HG03064 (cell line): ENCODE data around the gene CNR2.
"Not testable (repeated sequence)": the region's sequence is repeated elsewhere in the genome, so short reads cannot be mapped to it uniquely, and the experiment has no call there.

Source experiments
- ATAC-seq: cut with Tn5 transposase; IDR thresholded peaks from one replicate; pipeline ENCODE4 v1.9.1; 2021; ENCODE audit warnings: low read depth; ENCODE audit not compliant: unreplicated experiment

The CNR2 gene

DNA sequence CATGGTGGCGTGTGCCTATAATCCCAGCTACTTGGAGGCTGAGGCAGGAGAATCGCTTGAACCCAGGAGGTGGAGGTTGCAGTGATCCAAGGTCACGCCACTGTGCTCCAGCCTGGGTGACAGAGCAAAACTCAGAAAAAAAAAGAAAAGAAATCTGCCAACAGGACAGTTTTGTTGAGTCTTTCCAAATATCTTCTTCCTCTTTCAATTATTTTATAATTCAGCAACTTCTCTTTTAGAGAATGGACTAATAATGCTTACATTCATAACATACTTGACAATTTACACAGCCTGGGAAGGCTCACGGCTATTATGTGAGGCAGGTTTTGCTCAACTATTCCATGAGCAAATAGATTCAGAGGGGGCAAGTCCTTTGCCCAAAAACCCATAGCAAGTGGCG, 18.1 kb downstream of the CNR2 start:
- ATAC-seq = no peak

DNA sequence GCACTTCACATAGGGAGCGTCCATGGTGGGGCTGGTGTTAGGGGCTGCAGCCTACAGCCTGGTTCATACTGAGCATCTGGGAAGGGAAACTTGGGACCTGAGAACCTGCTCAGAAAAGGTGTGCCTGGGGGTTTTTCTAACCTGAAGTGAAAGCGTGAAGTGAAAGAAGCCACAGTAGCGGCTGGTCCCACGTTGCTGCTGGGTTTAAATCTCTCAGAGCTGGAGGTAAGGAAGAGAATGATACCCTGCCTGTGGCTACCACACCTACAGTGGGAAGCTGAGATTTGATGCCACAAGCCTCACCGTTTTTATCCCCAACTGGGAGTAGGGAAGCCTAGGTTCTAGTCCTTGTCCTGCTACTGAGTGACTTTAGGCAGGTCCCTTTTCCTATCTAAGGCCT, 24.1 kb downstream of the CNR2 start:
- ATAC-seq = no peak

DNA sequence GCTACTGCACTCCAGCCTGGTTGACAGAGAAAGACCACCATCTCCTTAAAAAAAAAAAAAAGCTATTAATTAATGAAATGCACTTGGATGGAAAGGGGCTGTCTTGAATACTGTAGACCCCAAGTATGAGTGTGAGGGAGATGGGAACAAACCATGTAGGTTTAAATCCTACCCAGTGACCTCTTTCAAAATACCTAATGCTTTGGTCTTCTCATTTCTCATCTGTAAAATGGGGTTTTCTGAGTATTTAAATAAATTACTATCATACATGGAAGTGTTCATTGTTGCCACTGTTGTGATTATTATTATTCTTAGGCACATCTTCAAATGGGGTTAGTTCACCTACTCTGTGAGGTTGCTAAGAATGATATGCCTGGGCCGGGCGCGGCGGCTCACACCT, 27.9 kb downstream of the CNR2 start:
- no peak for ATAC-seq

DNA sequence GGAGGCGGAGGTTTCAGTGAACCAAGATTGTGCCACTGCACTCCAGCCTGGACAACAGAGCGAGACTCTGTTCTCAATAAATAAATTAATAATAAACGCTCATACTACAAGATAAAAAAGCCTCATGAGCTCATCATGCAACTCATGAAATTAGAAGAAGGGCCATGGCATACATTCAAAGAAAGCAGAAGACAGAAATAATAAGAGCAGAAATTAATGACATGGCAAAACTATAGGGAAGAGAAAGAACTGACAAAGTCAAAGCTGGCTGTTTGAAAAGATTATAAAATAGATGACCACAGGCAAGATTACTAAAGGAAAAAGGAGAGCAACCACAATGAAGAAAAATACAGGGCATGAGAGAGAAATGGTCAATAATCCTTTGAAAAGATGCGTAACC, 30.4 kb downstream of the CNR2 start:
- no peak for ATAC-seq

DNA sequence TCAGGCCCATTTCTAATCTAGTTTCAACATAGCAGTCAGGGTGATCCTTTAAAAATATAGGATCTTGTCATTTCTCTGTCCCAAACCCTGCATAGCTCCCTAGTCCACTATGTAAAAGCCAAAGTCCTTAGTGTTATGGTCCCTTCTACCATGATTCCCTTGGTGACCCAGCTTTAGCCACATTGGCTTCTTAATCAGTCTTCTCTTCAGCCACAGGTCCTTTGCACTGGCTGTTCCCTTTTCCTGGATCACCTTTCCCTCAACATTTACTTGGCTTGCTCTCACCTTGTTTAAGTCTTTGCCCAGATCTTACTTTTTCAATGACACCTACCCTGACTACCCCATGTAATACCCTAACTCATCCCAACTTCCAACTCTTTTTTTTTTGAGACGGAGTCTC, 33.4 kb downstream of the CNR2 start:
- no peak for ATAC-seq

DNA sequence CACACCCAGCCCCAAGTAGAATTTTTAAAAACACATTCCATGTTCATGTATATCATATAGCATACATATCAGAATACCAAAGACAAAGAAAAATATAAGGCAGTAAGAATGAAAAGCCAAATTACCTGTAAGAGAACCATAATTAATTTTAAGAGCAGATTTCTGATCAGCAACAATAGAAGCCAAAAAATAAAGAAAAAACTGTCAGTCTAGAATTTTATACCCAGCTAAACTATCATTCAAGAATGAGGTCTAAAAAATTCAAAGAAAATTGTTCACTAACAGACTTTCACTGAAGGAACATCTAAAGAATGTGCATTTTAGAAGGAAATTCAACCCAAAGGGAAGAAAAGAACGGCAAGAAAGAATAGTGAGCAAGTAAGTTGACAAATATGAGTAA, 34.5 kb downstream of the CNR2 start:
- ATAC-seq = no peak

DNA sequence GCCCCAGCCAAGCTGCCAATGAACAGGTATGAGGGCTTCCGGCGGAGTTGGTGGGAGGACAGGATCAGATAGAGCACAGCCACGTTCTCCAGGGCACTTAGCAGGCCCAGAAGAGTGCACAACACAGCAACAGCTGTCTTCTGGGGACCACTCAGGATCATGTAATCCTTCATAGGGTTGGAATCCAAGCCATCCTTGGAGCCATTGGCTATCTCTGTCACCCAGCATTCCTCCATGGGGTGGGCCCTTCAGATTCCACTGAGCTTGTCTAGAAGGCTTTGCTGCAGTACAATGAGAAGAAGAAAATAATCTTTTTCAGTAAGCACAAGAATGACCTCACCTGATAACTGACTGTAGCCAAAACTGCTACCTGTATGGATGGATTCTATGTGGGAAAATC, 37.8 kb downstream of the CNR2 start:
- ATAC-seq = no peak

DNA sequence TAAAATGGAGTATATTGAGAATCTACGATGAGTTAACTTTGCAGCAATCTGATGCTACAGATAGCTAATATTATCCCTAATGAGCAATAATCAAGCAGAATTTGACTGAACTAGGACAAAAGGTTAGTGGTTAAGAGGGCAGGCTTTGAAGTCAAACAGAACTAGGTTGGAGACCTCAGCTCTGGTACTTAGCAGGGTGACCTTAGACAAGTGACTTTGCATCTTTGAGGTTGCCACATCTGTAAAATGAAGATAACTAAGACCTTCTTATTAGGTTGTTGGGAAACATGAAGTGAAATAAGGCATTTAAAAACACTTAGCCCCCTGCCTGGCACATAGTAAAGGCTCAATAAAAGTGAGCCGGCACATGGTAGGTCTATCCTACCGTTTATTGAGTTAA, 40.7 kb downstream of the CNR2 start:
- no peak for ATAC-seq

DNA sequence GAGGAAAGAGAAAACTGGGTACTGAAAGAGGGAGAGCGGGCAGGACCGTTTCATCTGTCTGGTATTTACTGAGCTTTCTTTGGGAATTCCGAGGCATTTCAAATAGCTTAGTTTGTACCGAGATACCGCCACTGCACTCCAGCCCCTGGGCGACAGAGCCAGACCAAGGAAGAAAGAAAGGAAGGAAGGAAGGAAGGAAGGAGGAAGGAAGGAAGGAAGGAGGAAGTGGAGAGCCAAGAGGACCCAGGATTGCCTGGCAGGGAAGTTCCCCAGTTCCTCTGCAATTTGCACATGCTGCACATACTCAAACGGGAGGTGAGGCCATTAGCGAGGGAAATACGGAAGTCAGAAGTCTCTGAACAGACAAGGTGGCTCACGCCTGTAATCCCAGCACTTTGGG, 44.1 kb downstream of the CNR2 start:
- no peak for ATAC-seq

DNA sequence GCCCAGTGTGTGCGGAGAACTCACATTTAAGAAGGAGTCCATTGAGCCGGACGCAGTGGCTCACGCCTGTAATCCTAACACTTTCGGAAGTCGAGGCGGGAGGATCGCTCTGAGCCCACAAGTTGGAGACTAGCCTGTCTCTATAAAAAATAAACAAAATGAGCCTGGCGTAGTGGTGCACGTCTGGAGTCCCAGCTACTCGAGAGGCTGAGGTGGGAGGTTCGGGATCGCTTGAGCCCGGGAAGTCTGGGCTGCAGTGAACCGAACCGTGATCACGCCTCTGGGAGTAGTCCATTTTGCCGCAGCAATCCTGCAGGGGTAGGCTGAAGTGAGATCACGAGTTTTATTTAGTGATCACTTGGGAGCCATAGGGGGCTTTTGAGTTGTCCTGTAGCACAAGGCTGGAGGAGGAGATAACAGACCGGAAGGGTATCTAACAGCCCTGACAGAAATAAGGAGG, 44.6 kb downstream of the CNR2 start:
- ATAC-seq = no peak

DNA sequence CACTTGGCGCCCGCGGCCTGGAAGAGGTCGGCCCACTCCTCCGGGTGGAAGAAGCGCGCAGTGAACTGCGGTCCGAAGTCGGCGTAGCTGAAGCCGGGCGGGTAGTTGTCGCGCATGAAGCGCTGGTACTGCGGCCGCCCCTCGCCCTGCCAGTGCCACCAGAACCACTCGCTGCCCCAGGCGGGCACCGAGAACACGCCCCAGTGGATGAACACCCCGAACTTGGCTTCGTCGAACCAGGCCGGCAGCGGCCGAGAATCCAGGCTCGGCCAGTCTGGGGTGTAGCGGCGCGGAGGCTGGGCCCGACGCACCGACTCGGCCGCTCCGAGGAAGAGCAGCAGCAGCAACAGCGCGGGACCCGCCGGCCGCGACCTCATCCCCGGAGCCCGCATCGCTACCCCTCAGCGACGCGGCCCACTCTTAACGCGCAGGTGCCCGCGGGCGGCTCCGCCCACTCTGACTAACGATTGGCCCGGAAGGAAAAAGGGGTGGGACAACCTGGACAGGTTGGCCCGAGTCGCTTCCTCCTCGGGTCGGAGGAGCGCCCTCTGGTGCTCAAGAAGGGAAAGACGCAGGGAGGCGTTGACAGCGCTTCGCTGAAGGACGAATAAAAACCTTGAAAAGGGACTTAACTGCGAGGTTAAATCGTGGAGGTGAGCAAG, 45.1 kb downstream of the CNR2 start, which contains the start of gene FUCA1:
FUCA1 (minus strand) TSS at position 396 of the 662 bp plus-strand sequence; CDS start at position 392, 4 bp downstream.
- peak; percentile 82 for ATAC-seq

DNA sequence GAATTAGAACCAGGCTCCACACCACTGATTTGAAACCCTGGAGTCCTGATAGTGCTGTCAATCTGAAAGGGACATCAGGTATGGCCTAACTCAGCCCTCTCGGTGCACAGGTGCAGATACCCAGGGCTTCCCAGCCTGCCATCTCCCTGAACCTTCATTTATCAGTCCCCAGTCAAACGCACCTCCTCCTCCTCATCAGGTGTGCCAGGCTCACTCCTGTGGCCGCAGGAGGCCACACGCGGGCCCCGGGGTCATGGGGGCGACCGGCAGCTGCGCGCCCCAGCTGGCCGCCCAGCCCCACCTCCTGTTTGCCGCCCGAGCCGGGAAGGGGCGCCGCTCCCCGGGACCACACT, 45.6 kb downstream of the CNR2 start:
- peak; percentile 12 for ATAC-seq

DNA sequence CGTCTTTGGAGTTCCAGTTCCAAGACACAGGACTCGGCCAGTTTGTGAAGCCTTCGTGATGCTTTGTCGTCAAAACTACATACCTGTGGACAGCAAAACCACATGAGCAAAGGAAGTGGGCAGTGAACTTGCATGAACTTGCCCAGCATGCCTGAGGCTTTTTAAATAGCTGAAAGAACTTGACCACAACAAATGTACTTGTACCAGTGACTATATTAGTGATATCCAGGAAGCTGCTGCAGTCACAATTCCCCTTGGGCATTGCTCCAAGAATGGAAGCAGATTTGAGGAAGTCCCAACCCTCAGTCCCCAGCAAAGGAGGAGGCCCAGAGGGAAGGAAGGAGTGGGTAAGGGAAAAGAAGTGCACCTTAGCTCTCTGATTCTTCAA, 47.6 kb downstream of the CNR2 start:
- ATAC-seq = no peak

DNA sequence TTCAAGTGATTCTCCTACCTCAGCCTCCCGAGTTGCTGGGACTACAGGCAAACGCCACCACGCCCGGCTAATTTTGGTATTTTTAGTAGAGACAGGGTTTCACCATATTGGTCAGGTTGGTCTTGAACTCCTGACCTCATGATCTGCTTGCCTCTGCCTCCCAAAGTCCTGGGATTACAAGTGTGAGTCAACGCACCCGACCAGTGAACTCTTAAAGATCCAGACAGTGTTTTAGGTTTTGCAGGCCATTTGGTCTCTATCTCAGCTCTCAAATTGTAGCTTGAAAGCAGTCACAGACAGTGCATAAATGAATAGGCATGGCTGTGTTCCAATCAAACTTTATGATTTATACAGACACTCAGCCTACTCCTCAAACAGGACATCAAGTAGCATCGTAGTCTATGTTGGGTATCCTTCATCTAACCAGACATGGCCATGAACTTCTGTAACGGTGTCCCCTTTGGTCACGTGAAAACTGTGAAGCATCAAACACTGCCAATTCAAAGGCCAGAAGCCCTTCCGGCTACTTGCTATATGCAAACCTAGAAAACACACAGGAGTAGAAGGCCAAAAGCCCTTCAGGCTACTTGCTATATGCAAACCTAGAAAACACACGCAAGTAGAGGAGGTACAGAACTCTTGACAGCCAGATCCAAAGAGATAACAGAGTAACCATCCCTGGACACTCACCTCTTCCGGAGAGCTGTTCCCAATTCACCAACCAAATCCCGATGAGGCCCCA, 48.2 kb downstream of the CNR2 start:
- ATAC-seq = no peak

DNA sequence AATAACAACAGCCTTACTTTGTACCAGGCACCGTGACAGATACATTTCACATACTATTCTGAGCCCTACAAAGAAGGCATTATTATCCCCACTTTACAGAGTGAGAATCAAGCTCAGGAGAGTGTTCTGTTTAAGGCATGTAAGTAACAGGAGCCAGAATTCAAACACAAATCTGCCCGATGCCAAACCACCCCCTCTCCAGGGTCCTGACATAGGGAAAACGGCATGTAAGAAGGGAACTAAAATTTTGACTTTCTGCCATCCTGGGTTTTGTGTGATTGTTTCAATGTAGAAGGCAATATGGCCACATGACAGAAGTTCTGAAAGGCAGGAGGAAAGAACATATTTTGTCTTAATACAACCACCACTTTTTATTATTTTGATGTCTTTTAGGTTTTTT, 50.5 kb downstream of the CNR2 start:
- no peak for ATAC-seq

DNA sequence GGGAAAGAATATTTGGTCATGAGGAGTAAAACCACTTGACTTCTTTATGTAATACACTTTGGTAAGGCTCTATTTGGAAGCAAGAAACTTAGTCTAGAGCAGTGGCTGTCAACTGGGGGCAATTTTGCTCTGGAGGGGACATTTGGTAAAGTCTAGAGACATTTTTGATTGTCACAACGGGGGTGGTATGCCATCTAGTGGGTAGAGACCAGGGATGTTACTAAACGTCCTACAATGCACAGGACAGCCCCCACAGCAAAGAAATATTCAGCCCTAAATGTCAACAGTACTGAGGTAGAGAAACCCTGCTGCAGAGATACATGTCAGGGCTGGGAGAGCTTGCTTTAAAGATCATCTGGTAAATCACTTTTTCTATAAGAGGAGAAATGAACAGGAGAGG, 58.6 kb downstream of the CNR2 start:
- no peak for ATAC-seq

DNA sequence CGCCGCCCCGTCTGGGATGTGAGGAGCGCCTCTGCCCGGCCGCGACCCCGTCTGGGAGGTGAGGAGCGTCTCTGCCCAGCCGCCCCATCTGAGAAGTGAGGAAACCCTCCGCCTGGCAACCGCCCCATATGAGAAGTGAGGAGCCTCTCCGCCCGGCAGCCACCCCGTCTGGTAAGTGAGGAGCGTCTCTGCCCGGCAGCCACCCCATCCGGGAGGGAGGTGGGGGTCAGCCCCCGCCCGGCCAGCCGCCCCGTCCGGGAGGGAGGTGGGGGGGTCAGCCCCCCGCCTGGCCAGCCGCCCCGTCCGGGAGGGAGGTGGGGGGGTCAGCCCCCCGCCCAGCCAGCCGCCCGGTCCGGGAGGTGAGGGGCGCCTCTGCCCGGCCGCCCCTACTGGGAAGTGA, 60.0 kb downstream of the CNR2 start:
- ATAC-seq = not testable (repeated sequence)

DNA sequence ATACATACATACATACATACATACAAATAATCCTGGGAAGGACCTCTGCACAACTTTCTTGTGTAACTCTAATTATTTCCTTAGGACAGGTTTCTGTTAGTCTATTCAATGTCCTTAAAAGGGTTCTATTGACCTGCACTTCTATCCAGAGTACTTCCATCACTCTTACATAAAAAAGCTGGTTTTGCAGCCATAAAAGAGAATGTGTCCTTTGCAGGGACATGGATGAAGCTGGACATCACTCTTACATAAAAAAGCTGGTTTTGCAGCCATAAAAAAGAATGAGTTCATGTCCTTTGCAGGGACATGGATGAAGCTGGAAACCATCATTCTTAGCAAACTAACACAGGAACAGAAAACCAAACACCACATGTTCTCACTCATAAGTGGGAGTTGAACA, 61.8 kb downstream of the CNR2 start:
- ATAC-seq = not testable (repeated sequence)

DNA sequence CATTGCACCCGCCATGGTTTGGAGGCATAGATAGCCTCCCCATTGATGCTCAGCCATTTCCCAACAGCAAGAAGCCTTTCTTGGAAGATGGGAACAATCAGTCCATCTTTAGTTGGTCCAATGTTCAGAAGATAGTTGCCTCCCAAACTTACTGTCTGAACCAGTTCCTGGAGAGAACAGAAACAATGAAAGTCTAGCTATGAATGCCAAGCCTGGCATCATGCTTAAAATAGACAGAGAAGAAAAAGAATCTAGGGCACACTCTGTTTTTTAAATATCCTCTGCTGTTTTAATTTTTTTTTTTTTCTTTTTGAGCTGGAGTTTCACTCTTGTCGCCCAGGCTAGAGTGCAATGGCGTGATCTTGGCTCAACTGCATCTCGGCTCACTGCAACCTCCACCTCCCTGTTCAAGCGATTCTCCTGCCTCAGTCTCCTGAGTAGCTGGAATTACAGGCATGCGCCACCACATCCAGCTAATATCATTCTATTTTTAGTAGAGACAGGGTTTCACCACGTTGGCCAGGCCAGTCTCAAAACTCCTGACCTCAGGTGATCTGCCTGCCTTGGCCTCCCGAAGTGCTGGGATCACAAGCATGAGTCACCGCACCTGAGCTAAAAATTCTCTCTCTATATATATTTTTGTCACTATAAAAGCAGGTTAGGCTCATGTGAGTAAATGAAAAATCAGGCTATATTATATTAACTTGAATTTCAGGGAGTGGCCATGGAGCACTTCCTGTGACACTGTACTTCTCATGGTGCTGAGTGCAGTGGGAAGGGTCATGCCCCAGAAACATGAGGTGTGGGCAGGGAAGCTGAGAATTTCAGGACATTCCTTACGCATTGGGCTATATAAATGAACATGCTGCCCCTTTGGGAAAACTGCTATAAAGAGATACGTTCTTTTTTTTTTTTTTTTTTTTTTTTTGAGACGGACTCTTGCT, 64.2 kb downstream of the CNR2 start:
- ATAC-seq = no peak

DNA sequence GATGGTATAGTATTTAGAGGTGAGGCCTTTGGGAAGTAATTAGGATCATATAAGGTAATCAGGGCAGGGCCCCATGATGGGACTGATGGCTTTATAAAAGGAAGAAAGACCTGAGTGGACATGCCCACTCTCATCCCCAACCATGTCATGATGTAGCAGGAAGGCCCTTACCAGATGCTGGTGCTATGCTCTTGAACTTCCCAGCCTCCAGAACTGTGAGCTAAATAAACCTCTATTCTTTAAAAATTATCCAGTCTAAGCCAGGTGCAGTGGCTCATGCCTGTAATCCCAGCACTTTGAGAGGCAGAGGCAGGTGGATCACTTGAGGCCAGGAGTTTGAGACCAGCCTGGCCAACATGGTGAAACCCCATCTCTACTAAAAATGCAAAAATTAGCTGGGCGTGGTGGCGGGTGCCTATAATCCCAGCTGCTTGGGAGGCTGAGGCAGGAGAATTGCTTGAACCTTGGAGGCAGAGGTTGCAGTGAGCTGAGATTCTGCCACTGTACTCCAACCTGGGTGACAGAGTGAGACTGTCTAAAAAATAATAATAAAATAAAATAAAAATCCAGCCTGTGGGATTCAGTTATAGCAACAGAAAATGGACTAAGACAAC, 65.6 kb downstream of the CNR2 start:
- ATAC-seq = not testable (repeated sequence)

DNA sequence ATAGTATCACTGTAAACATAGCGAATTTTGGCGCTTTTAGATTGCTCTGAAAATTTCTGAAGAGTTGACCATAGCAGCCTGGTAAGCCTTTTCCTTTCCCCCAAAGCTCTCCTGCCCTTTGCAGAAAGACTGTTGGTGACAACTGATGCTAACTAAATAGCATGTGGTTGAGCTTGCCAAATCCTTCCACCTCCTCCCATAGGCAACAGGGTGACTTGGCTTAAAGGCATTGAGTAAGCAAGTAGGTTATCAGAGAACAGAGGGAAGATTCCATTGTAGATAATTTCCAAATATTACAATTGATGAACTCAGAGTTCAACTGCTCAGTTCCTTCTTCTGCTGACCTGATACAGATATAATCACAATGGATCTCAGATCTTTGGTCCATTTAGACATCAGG, 68.0 kb downstream of the CNR2 start:
- no peak for ATAC-seq
